ENCODE measurements around the gene NPAS2.

NPAS2 gene

GRCh38 chr2:100962366-100963025 lies 142.6 kb downstream of the NPAS2 start:
- DNase-seq (ENCODE audit: extremely low read depth in 1 of 2, low read depth in 1 of 2): no peak

GRCh38 chr2:100963026-100963375 lies 143.1 kb downstream of the NPAS2 start:
- no peak for DNase-seq (ENCODE audit: extremely low read depth in 1 of 2, low read depth in 1 of 2)

- DNase-seq (ENCODE audit: extremely low read depth in 1 of 2, low read depth in 1 of 2): no peak
Measured at GRCh38 chr2:100964222-100964621, 144.3 kb downstream of the NPAS2 start.

- no peak for DNase-seq (ENCODE audit: extremely low read depth in 1 of 2, low read depth in 1 of 2)
Measured at GRCh38 chr2:100964681-100965169, 144.8 kb downstream of the NPAS2 start.

GRCh38 chr2:100965596-100965995 lies 145.7 kb downstream of the NPAS2 start:
- no peak for DNase-seq (ENCODE audit: extremely low read depth in 1 of 2, low read depth in 1 of 2)

- no peak for DNase-seq (ENCODE audit: extremely low read depth in 1 of 2, low read depth in 1 of 2)
Measured at GRCh38 chr2:100967716-100968115, 147.8 kb downstream of the NPAS2 start.

- no peak for DNase-seq (ENCODE audit: extremely low read depth in 1 of 2, low read depth in 1 of 2)
Measured at GRCh38 chr2:100968146-100969145, 148.5 kb downstream of the NPAS2 start.

- DNase-seq (ENCODE audit: extremely low read depth in 1 of 2, low read depth in 1 of 2): no peak
Measured at GRCh38 chr2:100969998-100970397, 150.1 kb downstream of the NPAS2 start.

- DNase-seq (ENCODE audit: extremely low read depth in 1 of 2, low read depth in 1 of 2): no peak
Measured at GRCh38 chr2:100971221-100971620, 151.3 kb downstream of the NPAS2 start.

- DNase-seq (ENCODE audit: extremely low read depth in 1 of 2, low read depth in 1 of 2): no peak
Measured at GRCh38 chr2:100972452-100972851, 152.5 kb downstream of the NPAS2 start.

- no peak for DNase-seq (ENCODE audit: extremely low read depth in 1 of 2, low read depth in 1 of 2)
Measured at GRCh38 chr2:100974712-100975520, 155.0 kb downstream of the NPAS2 start.

GRCh38 chr2:100975521-100975785 lies 155.5 kb downstream of the NPAS2 start:
- no peak for DNase-seq (ENCODE audit: extremely low read depth in 1 of 2, low read depth in 1 of 2)

- DNase-seq (ENCODE audit: extremely low read depth in 1 of 2, low read depth in 1 of 2): no peak
Measured at GRCh38 chr2:100976061-100976460, 156.1 kb downstream of the NPAS2 start.

- DNase-seq (ENCODE audit: extremely low read depth in 1 of 2, low read depth in 1 of 2): no peak
Measured at GRCh38 chr2:100976645-100977391, 156.9 kb downstream of the NPAS2 start.

GRCh38 chr2:100977511-100977910 lies 157.6 kb downstream of the NPAS2 start:
- no peak for DNase-seq (ENCODE audit: extremely low read depth in 1 of 2, low read depth in 1 of 2)

GRCh38 chr2:100978582-100979191 lies 158.7 kb downstream of the NPAS2 start:
- no peak for DNase-seq (ENCODE audit: extremely low read depth in 1 of 2, low read depth in 1 of 2)

- DNase-seq (ENCODE audit: extremely low read depth in 1 of 2, low read depth in 1 of 2): no peak
Measured at GRCh38 chr2:100980046-100980445, 160.1 kb downstream of the NPAS2 start.

GRCh38 chr2:100981011-100981410 lies 161.1 kb downstream of the NPAS2 start:
- DNase-seq (ENCODE audit: extremely low read depth in 1 of 2, low read depth in 1 of 2): no peak

GRCh38 chr2:100982431-100982861 lies 162.5 kb downstream of the NPAS2 start:
- no peak for DNase-seq (ENCODE audit: extremely low read depth in 1 of 2, low read depth in 1 of 2)

- no peak for DNase-seq (ENCODE audit: extremely low read depth in 1 of 2, low read depth in 1 of 2)
Measured at GRCh38 chr2:100983201-100983600, 163.3 kb downstream of the NPAS2 start.

Measured in activated CD8-positive, alpha-beta memory T cell treated with anti-CD3 and anti-CD28 coated beads for 1 hour (primary cell).